Fibroblast of skin of left quadriceps (primary cell): ENCODE results near the gene PLPP7.
"Not testable (repeated sequence)": the region's sequence is repeated elsewhere in the genome, so short reads cannot be mapped to it uniquely, and the experiment has no call there.

Experiments
- DNase-seq, 2 experiments: peaks; one replicate each; pipeline ENCODE4 v3.0.0-alpha.2; 2013; ENCODE audit warnings: low read depth in 2 of 2

Gene PLPP7

DNA sequence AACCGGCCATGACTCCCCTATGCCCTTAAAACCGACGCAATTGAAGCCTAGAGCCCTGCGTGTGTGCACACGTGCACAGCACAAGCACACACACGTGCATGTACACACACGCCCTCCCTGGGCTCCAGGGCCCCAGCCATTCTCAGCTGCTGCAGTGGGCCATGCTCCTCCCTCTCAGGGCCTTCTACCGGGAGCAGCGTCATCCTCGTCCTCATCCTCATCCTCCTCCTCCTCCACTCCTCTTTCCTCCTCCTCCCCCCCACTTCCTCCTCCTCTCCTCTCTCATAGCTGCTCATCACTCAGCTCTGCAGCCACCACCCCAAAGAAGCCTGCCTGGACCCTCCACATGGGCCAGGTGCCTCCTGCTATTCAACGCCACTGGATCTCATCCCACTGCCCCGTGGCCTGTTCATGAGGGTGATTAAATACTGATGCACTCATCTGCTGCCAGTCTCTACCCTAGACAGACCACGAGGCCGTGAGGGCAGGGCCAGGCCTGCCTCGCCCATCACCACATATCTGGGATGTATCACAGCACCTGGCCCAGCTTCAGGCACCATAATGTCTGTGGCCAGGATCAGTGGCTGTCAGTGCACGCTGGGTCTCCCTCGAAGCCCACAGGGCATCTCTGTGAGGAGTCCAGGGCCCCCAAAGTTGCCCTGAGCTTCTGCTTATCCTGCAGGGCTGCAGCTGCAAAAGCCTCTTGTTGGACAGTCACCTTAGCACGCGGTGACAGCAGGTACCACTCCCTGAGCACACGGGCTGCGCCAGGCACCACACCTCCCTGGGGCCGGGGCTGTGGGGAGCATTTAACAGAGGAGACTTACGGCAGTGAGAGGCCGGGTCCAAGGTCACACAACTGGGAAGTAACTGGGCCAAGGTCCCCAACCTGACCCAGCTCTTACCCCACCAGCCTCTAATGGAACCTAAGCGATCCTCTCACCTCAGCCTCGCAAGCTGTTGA lies 23.0 kb upstream of the PLPP7 start:
- DNase-seq: no peak

DNA sequence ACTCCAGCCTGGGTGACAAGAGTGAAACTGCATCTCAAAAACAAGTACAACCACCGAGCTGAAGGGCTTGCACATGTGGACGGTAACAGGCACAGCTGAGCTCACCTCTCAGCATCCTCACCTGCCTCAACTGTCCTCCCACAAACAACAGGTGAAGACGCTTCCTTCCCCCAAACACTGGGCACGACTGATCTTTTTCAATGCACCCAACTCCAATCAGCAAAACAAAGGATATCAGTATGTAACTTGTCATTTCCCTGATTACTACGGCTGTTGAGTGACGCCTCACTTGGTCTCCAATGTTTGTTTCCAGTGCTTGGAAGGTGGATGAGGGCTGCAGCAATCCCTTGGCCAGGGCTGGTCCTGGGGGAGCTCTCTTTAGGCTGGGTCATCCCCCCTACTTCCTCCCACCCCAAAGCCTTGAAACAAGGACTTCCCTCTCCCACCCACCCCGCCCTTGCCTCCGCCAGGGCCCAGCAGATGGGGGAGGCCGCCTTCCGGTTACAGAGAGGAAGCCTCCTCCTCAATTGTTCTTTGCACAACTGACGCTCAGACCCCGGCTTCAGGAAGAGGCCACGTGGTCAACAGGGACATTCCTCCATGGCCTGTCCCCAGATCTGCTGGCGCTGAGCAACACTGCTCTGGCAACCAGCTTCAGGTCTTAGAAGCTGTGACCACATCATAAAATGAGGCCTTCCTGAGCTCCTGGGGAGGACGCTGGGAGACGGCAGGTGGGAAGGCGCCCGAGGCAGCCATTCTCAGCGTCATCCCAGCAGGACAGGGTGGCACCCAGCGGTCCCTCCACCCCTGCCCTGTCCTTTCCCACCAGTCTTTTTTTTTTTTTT lies 19.1 kb upstream of the PLPP7 start:
- no peak for DNase-seq

DNA sequence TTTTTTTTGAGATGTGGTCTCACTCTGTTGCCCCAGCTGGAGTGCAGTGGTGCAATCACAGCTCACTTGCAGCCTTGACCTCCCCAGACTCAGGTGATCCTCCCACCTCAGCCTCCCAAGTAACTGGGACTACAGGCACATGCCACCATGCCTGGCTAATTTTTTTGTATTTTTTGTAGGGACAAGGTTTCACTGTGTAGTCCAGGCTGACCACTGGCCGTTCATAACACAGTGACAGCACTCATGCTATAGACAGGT lies 18.6 kb upstream of the PLPP7 start:
- not testable (repeated sequence) for DNase-seq

DNA sequence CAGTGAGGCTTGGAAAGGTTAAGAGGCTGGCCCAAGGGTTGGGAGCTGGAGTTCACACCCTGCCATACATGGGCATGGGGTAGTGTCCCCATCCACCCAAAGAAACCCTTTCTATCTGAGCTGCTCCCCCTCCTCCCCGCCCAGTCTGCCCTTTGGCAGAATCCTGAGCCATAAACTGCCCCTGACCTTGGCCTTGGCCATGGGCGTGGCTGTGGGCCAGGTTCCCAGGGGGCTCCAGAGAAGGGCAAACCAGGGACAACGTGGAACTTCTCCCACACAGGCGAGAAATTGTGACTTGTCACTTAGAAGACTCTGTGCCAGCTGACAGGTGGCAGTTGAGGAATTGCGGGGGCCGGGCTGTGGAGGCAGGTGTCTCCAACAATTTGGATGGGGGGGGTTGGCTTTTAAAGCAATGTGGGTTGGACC lies 18.0 kb upstream of the PLPP7 start:
- DNase-seq: no peak

DNA sequence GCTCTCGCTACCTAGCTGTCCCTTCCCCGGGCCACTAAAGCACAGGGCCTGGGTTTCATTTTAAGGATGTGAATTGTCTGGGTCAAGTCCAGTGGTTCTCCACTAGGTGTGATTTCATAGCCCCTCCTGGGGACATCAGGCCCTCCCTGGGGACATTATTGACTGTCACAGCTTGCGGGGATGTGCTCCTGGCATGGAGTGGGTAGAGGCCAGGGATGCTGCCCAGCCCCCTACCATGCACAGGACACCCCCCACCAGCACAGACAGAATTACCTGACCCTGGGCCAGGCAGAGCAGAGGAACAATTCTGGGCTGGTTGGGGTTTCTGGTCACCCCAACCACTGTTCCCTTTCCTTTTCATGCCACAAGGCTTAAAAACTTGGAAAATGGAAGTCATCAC lies 17.3 kb upstream of the PLPP7 start:
- no peak for DNase-seq

DNA sequence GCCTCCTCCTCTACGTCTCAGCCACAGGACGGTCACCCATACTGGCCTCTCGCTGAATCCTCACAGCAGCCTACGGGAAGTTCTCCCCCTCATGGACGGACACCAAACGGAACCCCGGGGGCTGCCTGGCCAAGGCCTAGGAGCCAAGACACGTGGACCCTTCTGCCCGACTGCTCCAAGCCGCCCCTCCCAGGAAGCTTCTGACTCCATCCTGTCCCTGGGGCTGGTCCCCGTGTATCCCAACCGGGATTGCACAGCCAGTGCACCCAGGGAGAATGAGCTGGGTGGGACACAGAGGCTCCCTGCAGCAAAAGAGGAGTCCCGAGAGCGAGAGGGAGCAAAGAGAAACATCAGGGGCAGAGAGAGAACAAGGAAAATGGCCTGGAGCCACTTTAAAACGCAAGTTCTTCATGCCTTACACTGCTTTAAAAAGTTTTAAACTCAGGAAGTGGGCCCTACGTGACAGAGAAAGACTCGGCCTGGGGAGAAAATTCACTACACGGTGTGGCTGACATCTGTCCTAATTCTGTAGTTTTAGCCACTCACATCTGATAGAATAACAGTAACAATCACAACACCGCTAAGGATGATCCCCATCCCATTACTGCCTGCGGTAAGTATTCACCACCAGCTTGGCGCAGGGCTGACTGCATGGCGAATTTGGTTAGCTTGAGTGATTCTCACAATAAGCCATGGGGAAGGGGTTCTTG lies 16.2 kb upstream of the PLPP7 start:
- DNase-seq: no peak

DNA sequence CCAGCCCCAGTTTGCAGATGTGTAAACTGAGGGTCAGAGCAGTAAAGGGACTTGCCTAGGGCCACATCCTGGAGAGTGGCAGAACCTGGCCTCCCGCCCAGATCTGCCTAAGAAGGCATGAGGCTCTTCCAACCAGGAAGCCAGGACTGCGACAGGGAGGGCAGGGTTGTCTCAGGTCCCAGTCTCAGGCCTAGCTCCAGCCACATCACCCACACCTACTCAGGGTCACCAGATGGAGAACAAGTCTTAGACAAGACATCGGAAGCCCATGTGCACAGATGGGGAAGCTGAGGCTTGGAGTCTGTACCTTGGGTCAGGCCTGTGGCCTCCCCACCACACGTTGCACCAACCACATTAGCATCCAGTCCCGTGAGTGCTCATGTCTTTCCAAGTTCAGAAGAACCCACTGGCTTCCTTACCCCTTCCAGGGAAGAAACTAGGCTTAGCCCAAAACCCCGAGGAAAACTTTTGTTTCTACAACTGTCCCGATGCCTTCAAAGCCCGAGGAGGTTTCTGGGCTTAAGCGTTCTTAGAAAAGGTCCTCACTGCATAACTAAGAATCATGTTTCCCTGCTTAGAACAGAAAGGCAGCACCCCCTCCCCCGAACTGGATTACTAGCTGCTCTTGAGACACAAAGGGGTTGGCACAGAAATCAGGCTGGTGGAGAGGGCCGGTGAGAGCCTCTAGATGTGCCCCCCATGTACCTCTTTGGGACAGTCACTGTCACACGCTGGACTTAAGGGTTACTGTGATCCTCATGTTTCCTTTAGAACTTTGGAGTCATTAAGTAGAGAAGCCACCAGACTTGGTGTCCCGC lies 15.5 kb upstream of the PLPP7 start:
- no peak for DNase-seq

DNA sequence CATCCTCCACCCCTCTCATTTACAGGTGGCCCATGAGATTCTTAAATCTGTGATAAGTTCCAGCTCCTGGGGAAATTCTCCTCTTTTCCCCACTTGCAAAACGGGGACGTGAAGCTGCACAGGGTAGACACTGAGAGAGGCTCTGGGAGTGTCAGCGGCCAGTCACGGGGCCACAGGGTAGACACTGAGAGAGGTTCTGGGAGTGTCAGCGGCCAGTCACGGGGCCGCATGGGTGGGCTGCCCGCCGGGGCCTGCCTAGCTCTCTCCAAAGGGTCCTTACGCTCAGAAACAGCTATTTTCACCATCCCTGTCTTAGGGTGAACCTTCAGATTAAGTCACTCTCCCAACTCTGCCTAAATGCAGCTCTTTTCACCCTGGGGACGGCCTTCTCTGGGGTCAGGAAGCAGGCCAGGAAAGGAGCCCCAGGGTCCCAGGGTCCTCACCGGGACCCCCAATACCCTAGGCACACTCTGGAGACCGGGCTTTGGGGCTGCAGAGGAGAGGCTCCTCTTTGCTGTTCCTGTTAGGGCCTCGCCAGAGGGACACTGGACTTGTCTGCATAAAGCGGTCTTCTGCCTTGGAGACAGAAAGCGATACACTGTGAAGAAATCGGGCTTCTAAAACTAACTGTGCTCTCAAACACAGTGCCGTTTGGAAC lies 14.7 kb upstream of the PLPP7 start:
- DNase-seq: no peak

DNA sequence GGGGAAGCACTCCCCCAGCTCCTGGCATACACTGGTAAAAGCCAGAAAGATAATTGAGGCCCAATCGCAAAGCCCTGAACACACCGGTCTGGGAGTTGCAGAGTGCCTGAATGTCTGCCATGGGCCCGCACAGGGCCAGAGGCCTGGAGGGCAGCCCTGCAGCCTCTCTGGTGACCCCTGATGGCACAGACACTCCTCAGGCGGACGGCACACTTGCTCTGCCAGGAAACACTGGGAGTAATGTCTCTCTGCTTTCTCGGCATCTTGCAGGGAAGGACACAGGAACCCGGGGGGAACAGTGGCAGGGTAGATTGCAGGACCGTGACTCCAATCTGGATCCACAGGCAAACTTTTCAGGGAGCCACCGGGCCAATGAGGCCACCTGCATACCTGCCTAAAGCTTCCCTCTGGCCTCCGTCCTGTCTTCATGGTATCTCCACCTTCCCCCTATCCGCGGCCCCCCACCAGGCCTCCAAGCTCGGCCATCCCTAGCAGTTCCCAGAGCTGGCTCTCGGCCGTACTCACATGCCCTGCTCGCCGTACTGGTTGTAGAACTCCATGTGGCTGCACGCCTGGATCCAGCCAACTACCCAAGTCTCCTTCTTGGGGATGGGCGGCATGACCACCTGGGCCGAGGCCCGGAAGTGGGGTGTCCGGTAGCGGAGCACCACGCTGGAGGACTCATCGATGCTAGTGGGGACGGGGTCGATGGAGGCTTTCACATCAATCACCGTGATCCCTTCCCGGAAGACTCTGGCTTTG lies 14.0 kb upstream of the PLPP7 start:
- no peak for DNase-seq

DNA sequence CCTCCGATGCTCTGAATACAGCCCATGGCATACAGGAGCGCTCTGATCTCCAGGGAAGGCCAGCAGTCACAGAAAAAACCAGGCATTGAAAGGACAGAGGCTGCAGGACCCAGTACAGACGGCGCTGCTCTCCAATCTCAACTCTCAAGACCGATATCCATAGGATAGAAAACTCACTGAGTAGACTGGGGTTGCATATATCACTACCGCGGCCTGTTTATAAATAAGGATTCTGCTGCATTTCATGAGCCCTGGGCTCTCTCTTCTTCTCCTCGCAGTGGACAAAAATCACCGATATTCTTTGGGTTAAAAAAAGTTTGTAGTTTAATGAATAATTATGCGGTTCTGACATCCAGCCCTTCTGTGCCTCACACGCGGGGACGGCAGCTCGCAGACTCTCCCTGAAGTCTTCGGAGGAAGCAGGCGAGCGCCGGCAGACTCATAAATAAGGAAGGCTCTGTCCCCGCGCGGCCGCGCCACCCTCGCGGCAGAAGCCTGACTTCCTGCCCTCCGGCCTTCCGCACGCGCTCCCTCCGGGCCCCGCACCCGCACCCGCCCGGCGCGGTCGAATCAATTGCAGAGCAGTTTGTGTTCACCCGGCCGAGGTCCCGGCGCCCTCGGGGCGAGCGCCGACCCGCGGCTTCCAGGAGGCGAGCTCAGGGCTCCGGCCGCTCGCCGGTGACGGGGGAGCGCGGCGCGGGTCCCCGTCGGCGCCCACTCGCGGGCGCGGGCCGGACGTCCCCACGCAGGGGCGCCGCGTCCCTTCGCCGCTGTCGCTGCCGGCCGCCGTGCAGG lies 13.2 kb upstream of the PLPP7 start, which contains the start of gene FAM78A:
Gene FAM78A, minus strand, starts transcription at position 417 of the 795 bp plus-strand sequence. Its CDS starts 331 bp downstream, at position 86.
- DNase-seq: no peak

DNA sequence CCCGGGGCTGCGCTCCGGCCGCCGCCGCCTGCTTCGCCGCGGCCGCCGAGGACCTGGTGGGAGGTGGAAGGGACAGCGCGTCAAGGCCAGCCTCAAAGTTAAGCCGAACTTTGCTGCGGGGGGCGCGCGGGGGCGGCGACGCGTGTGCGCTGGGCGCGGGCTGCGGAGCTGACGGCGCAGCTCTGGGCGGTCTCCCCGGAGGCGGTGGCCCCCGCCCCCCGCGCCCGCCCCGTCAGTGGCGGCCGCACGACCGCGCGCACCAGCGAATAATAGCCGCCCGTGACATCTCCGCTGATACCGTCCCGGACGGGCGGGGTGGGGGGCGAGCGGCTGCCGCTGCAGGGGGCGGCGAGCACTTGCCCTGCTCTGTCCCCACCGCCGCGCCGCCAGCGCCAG lies 12.6 kb upstream of the PLPP7 start:
- no peak for DNase-seq

DNA sequence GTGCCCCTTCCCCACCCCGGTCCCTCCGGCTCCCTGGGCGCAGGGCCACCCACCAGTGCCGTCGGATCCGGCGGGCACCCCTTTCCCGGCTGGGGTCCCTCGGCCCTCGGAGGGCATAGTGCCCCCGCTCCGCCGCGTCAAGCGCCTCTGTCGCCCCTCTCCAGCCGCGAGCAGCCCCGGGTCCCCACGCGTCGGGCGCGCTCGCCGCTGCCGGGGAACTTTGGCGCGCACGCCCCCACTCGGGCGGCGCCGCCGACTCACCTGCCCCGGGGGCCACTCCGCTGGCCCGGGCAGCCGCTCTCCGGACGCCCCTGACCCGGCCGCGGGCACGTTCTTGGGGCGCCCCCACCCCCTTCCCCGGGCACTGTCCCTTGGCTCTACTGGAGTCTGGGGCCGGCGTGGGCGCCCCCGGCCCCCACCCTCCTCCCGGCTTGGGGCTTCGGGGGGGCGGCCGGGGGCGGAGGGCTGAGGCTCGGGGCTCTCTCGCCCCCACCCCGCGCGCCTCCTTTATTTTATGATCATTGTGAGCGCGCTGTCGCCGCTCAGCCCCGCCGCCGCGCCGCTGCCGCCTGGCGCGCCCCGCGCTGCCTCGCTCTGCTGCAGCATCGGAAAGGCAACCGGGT lies 12.1 kb upstream of the PLPP7 start:
- DNase-seq: no peak

DNA sequence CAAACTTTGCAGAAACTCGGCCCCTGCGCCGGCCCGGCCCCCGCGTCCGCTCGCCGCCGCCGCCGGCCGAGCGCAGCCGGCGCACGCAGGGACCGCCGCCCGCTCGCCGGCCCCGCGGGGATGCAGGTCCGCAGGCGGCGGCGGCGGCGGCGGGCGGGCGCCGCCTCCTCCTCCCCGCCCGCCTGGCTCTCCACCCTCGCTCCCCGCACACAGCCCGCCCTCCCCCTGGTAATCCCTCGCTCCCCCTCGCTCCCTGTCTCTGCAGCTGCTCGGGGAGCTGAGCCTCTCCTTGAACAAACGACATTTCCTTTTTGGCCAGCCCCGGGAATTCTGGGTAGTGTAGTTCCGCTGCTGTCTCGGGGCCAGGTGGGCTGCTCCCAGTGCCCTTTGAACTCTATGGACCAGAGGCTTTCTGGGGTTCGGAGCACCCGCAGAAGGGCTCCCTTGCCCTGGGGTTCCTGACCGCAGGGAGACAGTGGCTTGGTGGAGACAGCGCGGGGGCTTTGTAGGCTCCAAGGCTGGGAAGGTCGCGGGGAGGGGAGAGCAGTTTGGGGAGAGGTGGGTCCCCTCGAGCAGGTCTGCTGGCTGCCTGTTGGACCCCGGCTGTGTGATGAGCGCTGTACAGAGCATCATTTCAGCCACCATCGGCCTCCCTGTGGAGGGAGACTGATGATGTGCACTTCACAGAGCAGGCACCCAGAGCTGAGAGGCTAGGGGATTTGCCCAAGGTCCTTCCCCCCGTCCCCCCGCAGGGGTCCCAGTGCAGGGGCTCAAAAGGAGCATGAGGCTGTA lies 11.4 kb upstream of the PLPP7 start:
- DNase-seq: peak; percentile 47 to 49

DNA sequence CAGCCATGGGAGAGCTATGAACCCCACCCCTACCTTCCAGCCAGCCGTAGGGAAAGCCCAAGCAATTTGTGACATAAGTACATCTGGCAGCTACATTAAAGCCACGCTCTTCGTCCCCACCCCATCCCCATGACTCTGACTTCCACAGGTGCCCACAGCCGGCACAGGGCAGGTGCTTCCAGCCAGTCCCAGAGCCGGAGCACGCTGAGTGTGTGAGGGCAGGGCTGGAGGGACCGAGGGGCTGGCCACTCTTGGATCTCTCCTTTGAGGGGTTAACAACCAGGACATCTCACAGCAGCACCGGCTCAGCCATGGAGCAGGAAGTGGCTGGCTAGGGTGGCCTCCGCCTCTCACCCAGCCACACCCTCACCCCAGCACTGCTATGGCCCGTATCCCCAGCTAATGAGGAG lies 10.8 kb upstream of the PLPP7 start:
- DNase-seq: no peak

DNA sequence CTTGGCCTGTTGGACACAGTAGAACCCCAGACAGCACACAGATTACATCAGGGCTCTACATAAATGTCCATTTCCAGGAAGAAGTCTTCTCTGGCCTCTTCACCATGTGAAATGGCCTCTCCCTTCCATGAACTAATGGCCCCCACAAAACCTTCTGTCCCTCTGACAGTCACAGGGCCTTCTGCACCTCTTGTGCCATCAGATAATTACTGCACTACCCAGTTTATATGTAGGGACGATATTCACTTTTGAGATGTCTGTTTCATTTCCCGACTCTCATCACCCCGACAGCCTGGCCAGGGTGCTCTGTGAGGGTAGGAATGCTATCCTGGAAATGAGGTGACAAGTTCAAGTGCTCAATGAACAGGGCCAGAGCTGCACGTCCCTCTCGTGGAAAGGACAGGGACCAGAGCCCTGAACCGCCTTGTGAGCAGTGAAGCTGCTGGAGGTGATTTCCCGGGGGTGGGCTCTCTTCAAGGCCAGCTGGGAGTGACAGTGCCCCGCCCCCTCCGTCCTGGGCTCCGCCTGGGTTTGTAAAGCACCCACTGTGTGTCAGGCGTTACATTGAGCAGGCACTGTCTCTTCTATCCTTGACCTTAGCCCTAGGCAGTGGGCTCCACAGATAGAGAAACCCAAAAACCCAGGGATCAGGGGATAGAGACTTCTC lies 10.2 kb upstream of the PLPP7 start:
- no peak for DNase-seq

DNA sequence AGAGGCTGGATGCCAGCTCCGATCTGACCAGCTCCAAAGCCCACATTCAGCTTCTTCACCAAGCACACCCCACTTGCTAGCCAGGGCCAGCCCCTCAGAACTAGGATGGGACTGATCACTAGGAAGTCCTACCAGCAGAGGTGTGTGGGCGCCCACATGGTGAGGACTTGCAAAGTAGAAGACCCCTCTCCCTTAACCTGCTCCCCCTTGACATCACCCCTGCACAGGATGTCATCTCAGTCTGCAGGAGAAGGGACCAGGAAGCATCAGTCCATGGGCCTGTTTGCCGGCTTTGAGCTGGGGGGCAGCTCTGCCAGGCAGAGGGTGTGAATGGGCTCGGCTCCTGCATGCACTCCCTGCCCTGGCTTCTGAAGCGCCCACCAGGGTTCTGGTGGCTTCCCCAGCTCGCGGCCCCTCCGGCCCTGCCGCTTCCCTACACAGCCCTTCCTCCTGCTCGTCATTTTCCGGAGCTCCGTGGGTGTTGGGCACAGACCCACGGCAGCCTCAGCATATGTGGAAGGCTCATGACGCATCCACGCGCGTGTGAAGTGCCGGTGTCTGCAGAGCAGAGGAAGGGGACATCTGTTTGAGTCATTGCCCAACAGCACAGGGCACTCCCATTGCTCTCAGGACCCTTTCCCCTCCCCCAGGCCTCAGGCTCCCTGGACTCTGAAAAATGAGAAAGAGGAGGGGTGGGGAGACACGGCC lies 9.5 kb upstream of the PLPP7 start:
- no peak for DNase-seq

DNA sequence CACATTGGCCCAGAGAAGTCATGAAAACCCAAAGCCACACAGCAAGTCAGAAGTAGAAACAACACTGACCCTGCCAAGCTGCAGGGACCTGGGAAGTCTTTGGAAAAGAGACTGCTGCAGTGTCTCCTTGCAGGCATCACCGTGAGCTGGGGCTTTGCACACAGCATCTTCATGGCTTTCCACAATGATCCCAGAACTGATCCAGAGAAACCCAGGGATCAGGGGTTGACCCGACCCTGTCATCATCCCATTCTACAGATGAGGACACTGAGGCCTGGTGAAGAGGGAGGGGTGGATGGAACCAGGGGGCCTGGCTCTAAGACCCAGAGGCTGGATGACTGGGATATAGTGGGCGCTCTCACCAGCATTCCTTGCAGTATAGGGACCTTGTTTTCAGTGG lies 8.9 kb upstream of the PLPP7 start:
- no peak for DNase-seq
